ENCODE data around the gene GPR39. TPM values are rescaled to one million over a fixed set of nuclear protein-coding genes. Genes with fewer than 3 reads are reported as not detected.

The GPR39 gene
- total and polyA plus RNA-seq, 2 donors (not counting 1 experiment from before 2014, with no cell fraction given): not detected

GRCh38 chr2:132632000-132632649 lies 215.5 kb downstream of the GPR39 start:
- Histone ChIP-seq H4K20me1 (ENCODE audit: control insufficient read depth, insufficient read depth, low read length, poor library complexity, severe bottlenecking) (no peaks in the 10 kb centered on the region), H3K4me1 (ENCODE audit: control insufficient read depth in 2 of 2, insufficient read depth in 2 of 2, low read length in 2 of 2) (no peaks in the 10 kb centered on the region), H3K9ac (ENCODE audit: low read length) (no peak overlapping the region), H2AFZ (ENCODE audit: insufficient read depth, low read depth, low read length, poor library complexity, severe bottlenecking) (no peak overlapping the region), H3K4me2 (replicated peaks; ENCODE audit: low read depth, low read length, poor library complexity, severe bottlenecking) (no peak overlapping the region), H3K27ac (ENCODE audit: low read length in 2 of 2) (no peak overlapping the region), H3K9me3 (ENCODE audit: control extremely low read depth in 1 of 3, control insufficient read depth in 2 of 3, insufficient read depth in 1 of 3, low read length in 2 of 3) (peaks cover 0 to 5% (median 0%) of the 10 kb centered on the region in 3 donors), H3K79me2 (ENCODE audit: control insufficient read depth, insufficient read depth, low read length) (no peaks in the 10 kb centered on the region), H3K27me3 (replicated peaks in 1 of 4; ENCODE audit: control extremely low read depth in 1 of 4, control insufficient read depth in 3 of 4, insufficient read depth in 4 of 4, low read length in 3 of 4) (no peaks in the 10 kb centered on the region), H3K36me3 (replicated peaks in 1 of 2; ENCODE audit: control extremely low read depth in 1 of 2, control insufficient read depth in 1 of 2, extremely low read depth in 1 of 2, insufficient read depth in 2 of 2, low read length in 1 of 2) (no peaks in the 10 kb centered on the region), H3K4me3 (ENCODE audit: control extremely low read depth in 1 of 5, extremely low read depth in 1 of 5, insufficient read depth in 1 of 5, low read depth in 2 of 5, low read length in 4 of 5) (no peak overlapping the region)
- no peaks in the 10 kb centered on the region for H3K4me1 Mint-ChIP-seq
- DNase-seq (no peak), ATAC-seq (ENCODE audit: low read depth) (no peak)
- no peak overlapping the region for H3K27ac Mint-ChIP-seq
- H3K4me3 Mint-ChIP-seq: no peak overlapping the region
- 81% methylated on average over 2 of the region's 6 CpGs for WGBS (ENCODE audit: insufficient coverage)
- peaks cover 7% of the 10 kb centered on the region for H3K9me3 Mint-ChIP-seq (ENCODE audit: insufficient read depth)
- TF ChIP-seq, protein P1, sequence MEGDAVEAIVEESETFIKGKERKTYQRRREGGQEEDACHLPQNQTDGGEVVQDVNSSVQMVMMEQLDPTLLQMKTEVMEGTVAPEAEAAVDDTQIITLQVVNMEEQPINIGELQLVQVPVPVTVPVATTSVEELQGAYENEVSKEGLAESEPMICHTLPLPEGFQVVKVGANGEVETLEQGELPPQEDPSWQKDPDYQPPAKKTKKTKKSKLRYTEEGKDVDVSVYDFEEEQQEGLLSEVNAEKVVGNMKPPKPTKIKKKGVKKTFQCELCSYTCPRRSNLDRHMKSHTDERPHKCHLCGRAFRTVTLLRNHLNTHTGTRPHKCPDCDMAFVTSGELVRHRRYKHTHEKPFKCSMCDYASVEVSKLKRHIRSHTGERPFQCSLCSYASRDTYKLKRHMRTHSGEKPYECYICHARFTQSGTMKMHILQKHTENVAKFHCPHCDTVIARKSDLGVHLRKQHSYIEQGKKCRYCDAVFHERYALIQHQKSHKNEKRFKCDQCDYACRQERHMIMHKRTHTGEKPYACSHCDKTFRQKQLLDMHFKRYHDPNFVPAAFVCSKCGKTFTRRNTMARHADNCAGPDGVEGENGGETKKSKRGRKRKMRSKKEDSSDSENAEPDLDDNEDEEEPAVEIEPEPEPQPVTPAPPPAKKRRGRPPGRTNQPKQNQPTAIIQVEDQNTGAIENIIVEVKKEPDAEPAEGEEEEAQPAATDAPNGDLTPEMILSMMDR (IDR thresholded peaks at IDR 0.05): no peak
- no peak for TF ChIP-seq EZH2 (IDR thresholded peaks at IDR 0.05; ENCODE audit: borderline replicate concordance, insufficient read depth, low read depth, low read length, poor library complexity, severe bottlenecking)
- ChIA-PET POLR2A (no interaction called here), CTCF (no interaction called here)
- H3K27me3 Mint-ChIP-seq: peaks cover 4% of the 10 kb centered on the region
- intact Hi-C loops (cut with micrococcal nuclease): no loop called here

DNA sequence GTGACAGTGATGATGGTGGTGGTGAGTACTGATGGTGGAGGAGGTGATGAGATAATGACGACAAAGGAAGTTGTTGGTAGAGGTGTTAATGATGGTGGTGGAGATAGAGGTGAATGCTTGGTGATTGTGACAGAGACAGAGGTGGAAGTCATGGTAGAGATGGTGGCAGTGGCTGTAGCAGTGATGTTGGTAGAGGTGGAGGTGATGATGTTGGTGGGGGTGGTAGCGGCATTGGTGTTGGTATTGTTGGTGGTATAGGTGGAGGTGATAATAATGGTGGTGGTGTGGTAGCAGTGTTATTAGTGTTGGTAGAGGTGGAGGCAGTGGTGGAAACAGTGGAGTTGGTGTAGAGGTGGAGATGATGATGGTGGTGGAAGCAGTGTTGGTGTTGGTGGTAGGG lies 217.0 kb downstream of the GPR39 start:
- Histone ChIP-seq H3K9me3 (ENCODE audit: control extremely low read depth in 1 of 3, control insufficient read depth in 2 of 3, insufficient read depth in 1 of 3, low read length in 2 of 3) (peaks cover 0 to 5% (median 0%) of the 10 kb centered on the region in 3 donors), H2AFZ (ENCODE audit: insufficient read depth, low read depth, low read length, poor library complexity, severe bottlenecking) (no peak overlapping the region), H3K27ac (ENCODE audit: low read length in 2 of 2) (no peak overlapping the region), H3K27me3 (replicated peaks in 1 of 4; ENCODE audit: control extremely low read depth in 1 of 4, control insufficient read depth in 3 of 4, insufficient read depth in 4 of 4, low read length in 3 of 4) (no peaks in the 10 kb centered on the region), H3K4me3 (ENCODE audit: control extremely low read depth in 1 of 5, extremely low read depth in 1 of 5, insufficient read depth in 1 of 5, low read depth in 2 of 5, low read length in 4 of 5) (no peak overlapping the region), H3K9ac (ENCODE audit: low read length) (no peak overlapping the region), H3K4me1 (ENCODE audit: control insufficient read depth in 2 of 2, insufficient read depth in 2 of 2, low read length in 2 of 2) (no peaks in the 10 kb centered on the region), H4K20me1 (ENCODE audit: control insufficient read depth, insufficient read depth, low read length, poor library complexity, severe bottlenecking) (no peaks in the 10 kb centered on the region), H3K79me2 (ENCODE audit: control insufficient read depth, insufficient read depth, low read length) (no peaks in the 10 kb centered on the region), H3K4me2 (replicated peaks; ENCODE audit: low read depth, low read length, poor library complexity, severe bottlenecking) (no peak overlapping the region), H3K36me3 (replicated peaks in 1 of 2; ENCODE audit: control extremely low read depth in 1 of 2, control insufficient read depth in 1 of 2, extremely low read depth in 1 of 2, insufficient read depth in 2 of 2, low read length in 1 of 2) (no peaks in the 10 kb centered on the region)
- no peak for TF ChIP-seq EZH2 (IDR thresholded peaks at IDR 0.05; ENCODE audit: borderline replicate concordance, insufficient read depth, low read depth, low read length, poor library complexity, severe bottlenecking)
- TF ChIP-seq, protein P1 (IDR thresholded peaks at IDR 0.05): no peak
- ATAC-seq (ENCODE audit: low read depth): no peak
- H3K27ac Mint-ChIP-seq: no peak overlapping the region
- DNase-seq: no peak
- WGBS (ENCODE audit: insufficient coverage): 87% methylated on average over 2 of the region's 2 CpGs
- CTCF ChIA-PET: no interaction called here
- POLR2A ChIA-PET: no interaction called here
- H3K9me3 Mint-ChIP-seq (ENCODE audit: insufficient read depth): peaks cover 7% of the 10 kb centered on the region
- peaks cover 4% of the 10 kb centered on the region for H3K27me3 Mint-ChIP-seq
- H3K4me3 Mint-ChIP-seq: no peak overlapping the region
- no peaks in the 10 kb centered on the region for H3K4me1 Mint-ChIP-seq
- intact Hi-C loops (cut with micrococcal nuclease): no loop called here

Data from B cell (primary cell).